GF-D8 (cell line): ENCODE measurements around the gene DRAXIN.

Experiments
- DNase-seq: peaks from one replicate; lab custom pipeline; 2025; lab: John Stamatoyannopoulos, UW

The DRAXIN gene

GRCh38 chr1:11711490-11711889, 20.0 kb downstream of the DRAXIN start:
- no peak for DNase-seq

- DNase-seq, result no peak
Observed at GRCh38 chr1:11712285-11712684, 20.8 kb downstream of the DRAXIN start.

GRCh38 chr1:11713095-11713494, 21.6 kb downstream of the DRAXIN start:
- no peak for DNase-seq

DNA sequence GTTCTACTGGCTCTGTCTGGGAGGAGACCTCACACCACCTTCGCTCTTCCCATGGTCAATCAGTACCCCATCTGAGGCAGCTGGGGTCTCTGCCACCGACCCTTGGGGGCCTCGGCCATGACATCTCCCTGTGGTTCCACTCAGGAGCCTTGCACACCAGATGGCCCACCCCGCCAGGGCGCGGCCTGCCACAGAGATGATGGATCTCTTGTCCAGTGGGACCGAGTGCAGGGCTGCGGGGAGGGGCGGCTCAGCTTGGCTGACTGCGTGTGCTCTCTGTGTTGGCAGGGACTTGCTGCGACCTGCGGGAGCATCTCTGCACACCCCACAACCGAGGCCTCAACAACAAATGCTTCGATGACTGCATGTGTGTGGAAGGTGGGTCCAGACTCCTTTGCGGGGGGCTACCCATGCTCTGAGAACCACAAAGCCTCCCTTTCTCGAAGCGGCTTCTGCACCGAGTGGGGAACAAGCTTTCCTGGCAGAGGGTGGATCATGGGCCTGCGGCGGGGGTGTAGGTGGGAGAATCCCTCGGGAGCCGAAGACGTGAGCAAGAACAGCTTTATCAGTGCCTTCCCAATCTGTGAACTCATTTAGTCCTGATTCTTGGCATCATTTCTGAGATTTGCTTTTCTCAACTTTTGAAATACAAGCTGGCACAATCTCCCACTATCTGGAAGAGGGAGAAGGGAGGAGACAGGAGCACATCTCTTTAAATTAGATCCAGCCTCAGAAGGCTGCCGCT, 23.5 kb downstream of the DRAXIN start:
- DNase-seq, result no peak

GRCh38 chr1:11719313-11720032, 28.0 kb downstream of the DRAXIN start:
- DNase-seq, result peak; percentile 89

DNA sequence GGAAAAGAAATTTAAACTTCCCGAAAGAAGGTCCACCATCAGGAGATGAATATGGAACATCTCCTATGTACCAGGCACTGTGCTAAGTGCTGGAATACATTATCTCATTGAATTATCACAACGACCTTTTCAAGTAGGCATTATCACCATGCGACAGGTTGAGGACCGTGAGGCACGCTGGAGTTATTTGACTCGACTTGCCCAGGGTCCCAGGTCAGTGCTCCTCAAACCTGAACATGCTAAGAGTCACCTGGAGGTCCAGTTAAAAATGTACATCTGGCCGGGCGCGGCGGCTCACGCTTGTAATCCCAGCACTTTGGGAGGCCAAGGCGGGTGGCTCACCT, 28.5 kb downstream of the DRAXIN start:
- DNase-seq, result no peak

DNA sequence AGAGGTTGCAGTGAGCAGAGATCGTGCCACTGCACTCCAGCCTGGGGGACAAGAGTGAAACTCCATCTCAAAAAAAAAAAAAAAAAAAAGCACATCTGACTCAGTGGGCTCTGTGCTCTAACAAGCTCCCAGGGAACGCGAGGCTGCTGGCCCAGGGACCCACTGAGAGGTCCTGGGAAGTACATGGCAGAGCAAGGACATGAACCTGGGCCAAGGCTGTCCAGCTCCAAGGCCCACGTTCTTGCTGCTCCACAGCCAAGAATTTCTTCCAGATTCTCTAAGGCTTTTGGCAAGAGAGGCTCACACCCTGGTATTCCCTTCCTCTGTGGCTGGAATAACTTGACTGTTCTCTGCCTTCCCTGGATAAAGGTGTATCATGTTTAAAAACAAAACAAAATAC, 29.0 kb downstream of the DRAXIN start:
- no peak for DNase-seq

GRCh38 chr1:11721311-11721710, 29.8 kb downstream of the DRAXIN start:
- no peak for DNase-seq

GRCh38 chr1:11722538-11722937, 31.0 kb downstream of the DRAXIN start:
- no peak for DNase-seq

- no peak for DNase-seq
Observed at GRCh38 chr1:11725616-11726015, 34.1 kb downstream of the DRAXIN start.

DNA sequence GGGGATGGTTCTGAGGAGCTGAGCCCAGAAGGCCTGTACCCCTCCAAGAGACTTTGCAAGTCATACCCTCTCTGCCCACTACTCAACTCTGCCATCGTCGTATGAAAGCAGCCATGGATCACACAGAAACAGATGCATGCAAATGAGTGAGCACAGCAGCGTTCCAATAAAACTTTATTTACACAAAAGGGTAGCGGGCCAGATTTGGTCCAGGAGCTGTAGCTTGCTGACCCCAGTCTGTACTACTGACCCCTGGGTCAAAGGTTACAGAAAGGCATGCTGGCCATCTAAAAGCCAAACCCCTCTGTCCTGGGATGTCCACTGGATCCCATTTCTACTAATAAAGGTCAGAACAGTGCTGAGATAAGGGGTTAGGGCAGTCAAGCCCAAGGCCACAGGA, 35.6 kb downstream of the DRAXIN start:
- DNase-seq, result no peak

DNA sequence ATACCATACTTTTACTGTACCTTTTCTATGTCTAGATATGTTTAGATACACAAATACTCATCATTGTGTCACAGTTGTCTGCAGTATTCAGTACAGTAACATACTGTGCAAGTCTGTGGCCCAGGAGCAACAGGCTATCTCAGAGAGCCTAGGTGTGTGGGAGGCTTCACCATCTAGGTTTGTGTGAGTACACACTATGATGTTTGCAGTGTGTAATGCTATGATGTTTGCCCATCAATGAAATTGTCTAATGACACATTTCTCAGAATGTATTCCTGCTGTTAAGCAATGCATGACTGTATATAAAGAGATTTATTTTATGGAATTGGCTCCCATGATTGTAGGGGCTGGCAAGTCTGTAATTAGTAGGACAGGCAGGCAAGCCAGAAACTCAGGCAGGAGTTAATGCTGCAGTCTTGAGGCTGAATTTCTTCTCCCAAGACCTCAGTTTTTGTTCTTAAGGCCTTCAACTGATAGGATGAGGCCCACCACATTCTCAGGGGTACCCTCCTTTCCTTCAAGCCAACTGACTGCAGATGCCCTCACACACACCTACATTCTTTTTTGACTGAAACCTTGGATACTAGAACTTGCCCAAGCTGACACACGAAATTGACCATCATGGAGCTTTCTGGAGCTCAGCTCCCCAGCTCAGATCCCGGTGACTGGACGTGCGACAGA, 36.8 kb downstream of the DRAXIN start:
- no peak for DNase-seq

- no peak for DNase-seq
Observed at GRCh38 chr1:11729155-11729497, 37.6 kb downstream of the DRAXIN start.

- peak; percentile 39 for DNase-seq
Observed at GRCh38 chr1:11729498-11730428, 38.3 kb downstream of the DRAXIN start.

DNA sequence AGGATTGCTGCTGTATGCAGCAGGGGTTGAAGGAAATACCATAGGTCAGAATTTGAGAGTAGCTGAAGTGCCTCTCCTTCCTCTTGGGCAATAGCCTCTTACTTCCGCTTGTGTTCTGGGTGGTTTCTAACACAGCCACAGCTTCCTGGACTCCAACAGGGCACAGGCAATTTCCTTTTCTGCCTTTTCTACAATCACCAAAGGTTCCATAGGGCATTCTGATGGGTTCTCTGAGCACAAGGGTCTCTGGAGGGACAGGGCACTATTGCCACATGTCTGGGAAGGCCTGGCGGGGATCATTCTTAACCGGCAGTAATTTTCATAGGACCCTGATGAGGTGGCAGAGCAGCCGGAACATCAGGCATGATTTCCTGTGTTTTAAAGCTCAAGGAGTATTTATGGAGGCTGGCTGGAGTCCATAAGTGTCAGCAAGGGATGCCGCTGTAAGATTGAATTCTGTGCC, 39.0 kb downstream of the DRAXIN start:
- DNase-seq, result peak; percentile 97

GRCh38 chr1:11731691-11732283, 40.3 kb downstream of the DRAXIN start:
- no peak for DNase-seq

DNA sequence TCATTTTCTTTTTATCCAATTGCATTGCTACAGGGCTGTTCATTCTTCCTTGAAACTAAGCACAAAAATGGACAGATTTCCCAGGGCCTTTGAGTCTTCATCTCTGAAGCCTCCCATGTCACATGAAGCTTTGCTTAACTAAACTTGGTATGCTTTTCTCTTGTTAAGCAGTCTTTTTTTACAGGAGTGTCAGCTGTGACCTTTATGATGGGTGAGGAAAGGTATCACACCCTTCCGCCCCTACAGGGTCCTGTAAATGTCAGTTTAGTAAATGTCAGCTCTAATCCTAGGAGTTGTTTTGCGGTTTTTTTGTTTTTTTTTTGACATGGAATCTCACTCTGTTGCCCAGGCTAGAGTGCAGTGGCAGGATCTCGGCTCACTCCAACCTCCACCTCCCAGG, 41.8 kb downstream of the DRAXIN start:
- no peak for DNase-seq

- DNase-seq, result no peak
Observed at GRCh38 chr1:11735531-11735853, 44.0 kb downstream of the DRAXIN start.

- DNase-seq, result peak; percentile 70
Observed at GRCh38 chr1:11735854-11736745, 44.6 kb downstream of the DRAXIN start, which contains the start of gene AGTRAP. Gene AGTRAP, plus strand, starts transcription at chr1:11736136. Its CDS starts 73 bp downstream, at chr1:11736209.

- DNase-seq, result peak; percentile 97
Observed at GRCh38 chr1:11736746-11737639, 45.5 kb downstream of the DRAXIN start.
